ENCODE results near the gene SLC27A5. TPM values are rescaled to one million over a fixed set of nuclear protein-coding genes. Genes with fewer than 3 reads are reported as not detected.

The SLC27A5 gene
- total and polyA plus RNA-seq, 2 of the 13 experiments (the other 11 are each of a cell fraction or from before 2014, with no cell fraction given): 30.3 to 40.2 TPM

DNA sequence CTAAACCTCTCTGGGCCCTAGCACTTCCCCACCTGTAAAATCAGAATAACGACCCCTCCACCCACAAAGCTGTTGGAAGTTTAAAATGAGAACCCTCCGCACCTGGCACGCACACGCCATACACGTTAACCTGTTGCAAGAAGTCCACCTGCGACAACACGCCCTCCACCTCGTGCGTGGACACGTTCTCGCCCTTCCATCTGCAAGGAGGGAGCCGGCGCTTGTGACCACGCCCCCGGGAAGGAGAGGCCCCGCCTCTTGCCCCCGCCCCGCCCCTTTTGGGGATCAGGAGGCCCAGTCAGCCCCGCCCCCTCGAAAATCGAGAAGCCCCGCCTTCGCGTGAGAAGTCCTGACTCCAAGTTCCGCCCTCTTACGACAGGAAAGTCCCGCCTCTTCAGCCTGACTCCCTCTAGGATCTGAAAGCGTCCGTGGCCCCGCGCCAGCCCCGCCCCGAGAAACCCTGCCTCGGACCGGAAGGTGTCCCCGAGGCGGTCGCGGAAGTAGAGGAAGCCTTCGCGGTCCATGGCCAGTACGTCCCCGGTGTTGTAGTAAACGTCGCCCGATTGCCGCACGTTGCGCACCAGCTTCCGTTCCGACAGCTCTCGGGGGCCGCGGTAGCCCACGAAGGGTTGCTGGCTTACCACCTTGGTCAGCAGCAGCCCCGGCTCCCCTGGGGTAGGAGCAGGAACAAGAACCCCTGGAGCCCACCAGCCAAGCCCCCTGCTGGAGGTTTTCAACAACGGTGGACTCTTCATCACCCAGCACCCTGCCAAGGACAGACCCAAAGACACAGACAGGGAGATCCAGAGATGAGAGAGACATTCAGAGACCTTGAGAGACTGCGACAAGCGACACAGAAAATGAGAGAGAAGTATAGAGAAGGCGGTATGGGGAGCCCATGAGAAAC, 12.5 kb downstream of the SLC27A5 start:
- H3K27me3 ChIP-seq (ENCODE audit: control insufficient read depth in 1 of 2, insufficient read depth in 2 of 2, low read length in 2 of 2): no peaks in the 10 kb centered on the region; a peak in 1 of 5 replicates
- H3K4me1 ChIP-seq (ENCODE audit: insufficient read depth, low read length): peaks cover 37% of the 10 kb centered on the region
- peak; percentile 95 for FAIRE-seq
- POLR2A ChIA-PET: interaction anchor here (0.9 to 3.6 kb wide), 9 partner anchors 9 to 194 kb away, joined by 3 to 44 read pairs (median 4); partner anchors contain the start of genes ERVK3-1, RPS5, SLC27A5 and TRIM28
- H3K36me3 ChIP-seq (replicated peaks in 1 of 2; ENCODE audit: control insufficient read depth in 1 of 2, insufficient read depth in 2 of 2, low read length in 2 of 2): no peaks in the 10 kb centered on the region
- peak overlapping the region; percentile 51 for H2AFZ ChIP-seq (ENCODE audit: low read length)
- ATAC-seq: peak; percentile 96
- H3K79me2 ChIP-seq (ENCODE audit: insufficient read depth, low read length): peaks cover 17% of the 10 kb centered on the region
- H3K4me2 ChIP-seq (ENCODE audit: low read depth, low read length): peak overlapping the region; percentile 85
- CTCF ChIA-PET (ENCODE audit: low intra/inter-chr PET ratio, low total read pairs): no interaction called here
- H3K9ac ChIP-seq (ENCODE audit: insufficient read depth, low read depth, low read length): peak overlapping the region; percentile 78
- no TSS peak for BruUV-seq (replicated peaks)
- H3K9me3 ChIP-seq (ENCODE audit: low read length): no peaks in the 10 kb centered on the region
- H3K4me3 ChIP-seq (replicated peaks in 1 of 3; ENCODE audit: insufficient read depth in 1 of 3, low read depth in 2 of 3, low read length in 3 of 3): peak overlapping the region; percentile 60 to 87 (median 77)
- H3K27ac ChIP-seq (ENCODE audit: extremely low read length, insufficient read depth, low read length): peak overlapping the region; percentile 68
- peak; percentile 98 for DNase-seq (ENCODE audit: low spot score)
- intact Hi-C loops (cut with micrococcal nuclease; ENCODE audit: unreplicated experiment): loop anchor here (2.0 kb wide), 1 partner anchor 20 kb away; the partner anchor contains the start of gene ZBTB45
- H4K20me1 ChIP-seq (ENCODE audit: insufficient read depth, low read length): no peaks in the 10 kb centered on the region
- in situ Hi-C loops (cut with HindIII; ENCODE audit: extremely low pct_ligation_motif_present, low pct_unique_long_range_greater_than_20kb): no loop called here
- WGBS (ENCODE audit: low lambda C conversion rate): under 1% methylated on average over 11 of the region's 60 CpGs
- peak; percentile 3; the same call in 1 of the 2 replicates for TF ChIP-seq ZNF616 (CRISPR knock-in tag; IDR thresholded peaks at IDR 0.05; ENCODE audit: low read depth)
- TF ChIP-seq ZNF296 (CRISPR knock-in tag; conservative IDR thresholded peaks at IDR 0.05): no peak
- TF ChIP-seq, protein P1, sequence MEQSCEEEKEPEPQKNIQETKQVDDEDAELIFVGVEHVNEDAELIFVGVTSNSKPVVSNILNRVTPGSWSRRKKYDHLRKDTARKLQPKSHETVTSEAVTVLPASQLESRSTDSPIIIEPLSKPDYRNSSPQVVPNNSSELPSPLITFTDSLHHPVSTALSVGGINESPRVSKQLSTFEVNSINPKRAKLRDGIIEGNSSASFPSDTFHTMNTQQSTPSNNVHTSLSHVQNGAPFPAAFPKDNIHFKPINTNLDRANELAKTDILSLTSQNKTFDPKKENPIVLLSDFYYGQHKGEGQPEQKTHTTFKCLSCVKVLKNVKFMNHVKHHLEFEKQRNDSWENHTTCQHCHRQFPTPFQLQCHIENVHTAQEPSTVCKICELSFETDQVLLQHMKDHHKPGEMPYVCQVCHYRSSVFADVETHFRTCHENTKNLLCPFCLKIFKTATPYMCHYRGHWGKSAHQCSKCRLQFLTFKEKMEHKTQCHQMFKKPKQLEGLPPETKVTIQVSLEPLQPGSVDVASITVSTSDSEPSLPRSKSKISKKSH (CRISPR knock-in tag; IDR thresholded peaks at IDR 0.05; ENCODE audit: borderline replicate concordance): peak; percentile 83; the same call in 1 of the 2 replicates
- TF ChIP-seq, protein P2, sequence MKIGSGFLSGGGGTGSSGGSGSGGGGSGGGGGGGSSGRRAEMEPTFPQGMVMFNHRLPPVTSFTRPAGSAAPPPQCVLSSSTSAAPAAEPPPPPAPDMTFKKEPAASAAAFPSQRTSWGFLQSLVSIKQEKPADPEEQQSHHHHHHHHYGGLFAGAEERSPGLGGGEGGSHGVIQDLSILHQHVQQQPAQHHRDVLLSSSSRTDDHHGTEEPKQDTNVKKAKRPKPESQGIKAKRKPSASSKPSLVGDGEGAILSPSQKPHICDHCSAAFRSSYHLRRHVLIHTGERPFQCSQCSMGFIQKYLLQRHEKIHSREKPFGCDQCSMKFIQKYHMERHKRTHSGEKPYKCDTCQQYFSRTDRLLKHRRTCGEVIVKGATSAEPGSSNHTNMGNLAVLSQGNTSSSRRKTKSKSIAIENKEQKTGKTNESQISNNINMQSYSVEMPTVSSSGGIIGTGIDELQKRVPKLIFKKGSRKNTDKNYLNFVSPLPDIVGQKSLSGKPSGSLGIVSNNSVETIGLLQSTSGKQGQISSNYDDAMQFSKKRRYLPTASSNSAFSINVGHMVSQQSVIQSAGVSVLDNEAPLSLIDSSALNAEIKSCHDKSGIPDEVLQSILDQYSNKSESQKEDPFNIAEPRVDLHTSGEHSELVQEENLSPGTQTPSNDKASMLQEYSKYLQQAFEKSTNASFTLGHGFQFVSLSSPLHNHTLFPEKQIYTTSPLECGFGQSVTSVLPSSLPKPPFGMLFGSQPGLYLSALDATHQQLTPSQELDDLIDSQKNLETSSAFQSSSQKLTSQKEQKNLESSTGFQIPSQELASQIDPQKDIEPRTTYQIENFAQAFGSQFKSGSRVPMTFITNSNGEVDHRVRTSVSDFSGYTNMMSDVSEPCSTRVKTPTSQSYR (CRISPR knock-in tag; IDR thresholded peaks at IDR 0.05; ENCODE audit: borderline replicate concordance): 0 out of 2 replicates have a peak, but pooled peaks have one; percentile 53
- TF ChIP-seq SIN3B (IDR thresholded peaks at IDR 0.05; ENCODE audit: low read length): peak; percentile 93
- no peak for TF ChIP-seq ZNF496 (CRISPR knock-in tag; IDR thresholded peaks at IDR 0.05; ENCODE audit: insufficient replicate concordance)
- peak; percentile 59; the same call in 1 of the 2 replicates for TF ChIP-seq HOXA5 (CRISPR knock-in tag; IDR thresholded peaks at IDR 0.05)
- TF ChIP-seq PHF8 (CRISPR knock-in tag; IDR thresholded peaks at IDR 0.05): peak; percentile 86
- peak; percentile 67; the same call in 1 of the 2 replicates for TF ChIP-seq ZNF335 (CRISPR knock-in tag; IDR thresholded peaks at IDR 0.05)
- TF ChIP-seq IRF2 (CRISPR knock-in tag; IDR thresholded peaks at IDR 0.05): peak; percentile 98
- TF ChIP-seq ZNF354B (CRISPR knock-in tag; IDR thresholded peaks at IDR 0.05): 0 out of 2 replicates have a peak, but pooled peaks have one; percentile 22
- TF ChIP-seq, protein P3, sequence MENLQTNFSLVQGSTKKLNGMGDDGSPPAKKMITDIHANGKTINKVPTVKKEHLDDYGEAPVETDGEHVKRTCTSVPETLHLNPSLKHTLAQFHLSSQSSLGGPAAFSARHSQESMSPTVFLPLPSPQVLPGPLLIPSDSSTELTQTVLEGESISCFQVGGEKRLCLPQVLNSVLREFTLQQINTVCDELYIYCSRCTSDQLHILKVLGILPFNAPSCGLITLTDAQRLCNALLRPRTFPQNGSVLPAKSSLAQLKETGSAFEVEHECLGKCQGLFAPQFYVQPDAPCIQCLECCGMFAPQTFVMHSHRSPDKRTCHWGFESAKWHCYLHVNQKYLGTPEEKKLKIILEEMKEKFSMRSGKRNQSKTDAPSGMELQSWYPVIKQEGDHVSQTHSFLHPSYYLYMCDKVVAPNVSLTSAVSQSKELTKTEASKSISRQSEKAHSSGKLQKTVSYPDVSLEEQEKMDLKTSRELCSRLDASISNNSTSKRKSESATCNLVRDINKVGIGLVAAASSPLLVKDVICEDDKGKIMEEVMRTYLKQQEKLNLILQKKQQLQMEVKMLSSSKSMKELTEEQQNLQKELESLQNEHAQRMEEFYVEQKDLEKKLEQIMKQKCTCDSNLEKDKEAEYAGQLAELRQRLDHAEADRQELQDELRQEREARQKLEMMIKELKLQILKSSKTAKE (CRISPR knock-in tag; IDR thresholded peaks at IDR 0.05; ENCODE audit: borderline replicate concordance): no peak
- no peak for TF ChIP-seq ZNF883 (CRISPR knock-in tag; IDR thresholded peaks at IDR 0.05; ENCODE audit: not compliant biosample characterization)
- TF ChIP-seq MTA1 (CRISPR knock-in tag; IDR thresholded peaks at IDR 0.05; ENCODE audit: borderline replicate concordance): peak; percentile 72; the same call in 1 of the 2 replicates

Measured in HepG2 (cell line).